Muscle of arm (tissue), 12 donors: ENCODE results near the gene TRMT44. TPM values are rescaled to one million over a fixed set of nuclear protein-coding genes. Genes with fewer than 3 reads are reported as not detected.
A peak's percentile ranks its signal among the peaks of the same experiment; 100 is the strongest.
"Not testable (repeated sequence)": the region's sequence is repeated elsewhere in the genome, so short reads cannot be mapped to it uniquely, and the experiment has no call there.

ENCODE experiments used
- DNase-seq: peaks from one replicate; pipeline ENCODE4 v3.0.0-alpha.2; 2013
- polyA plus RNA-seq, 12 donors: library from polyadenylated mRNA; unstranded; fragments of 120-200 nt; gene quantifications; one replicate each; pipeline ENCODE4 v1.2.1, GENCODE V29; 2013; ENCODE audit not compliant: insufficient read length in 12 of 12

Gene TRMT44
- polyA plus RNA-seq, 12 donors, result 9.0 to 20.2 (median 12.7) TPM; not detected in 1

DNA sequence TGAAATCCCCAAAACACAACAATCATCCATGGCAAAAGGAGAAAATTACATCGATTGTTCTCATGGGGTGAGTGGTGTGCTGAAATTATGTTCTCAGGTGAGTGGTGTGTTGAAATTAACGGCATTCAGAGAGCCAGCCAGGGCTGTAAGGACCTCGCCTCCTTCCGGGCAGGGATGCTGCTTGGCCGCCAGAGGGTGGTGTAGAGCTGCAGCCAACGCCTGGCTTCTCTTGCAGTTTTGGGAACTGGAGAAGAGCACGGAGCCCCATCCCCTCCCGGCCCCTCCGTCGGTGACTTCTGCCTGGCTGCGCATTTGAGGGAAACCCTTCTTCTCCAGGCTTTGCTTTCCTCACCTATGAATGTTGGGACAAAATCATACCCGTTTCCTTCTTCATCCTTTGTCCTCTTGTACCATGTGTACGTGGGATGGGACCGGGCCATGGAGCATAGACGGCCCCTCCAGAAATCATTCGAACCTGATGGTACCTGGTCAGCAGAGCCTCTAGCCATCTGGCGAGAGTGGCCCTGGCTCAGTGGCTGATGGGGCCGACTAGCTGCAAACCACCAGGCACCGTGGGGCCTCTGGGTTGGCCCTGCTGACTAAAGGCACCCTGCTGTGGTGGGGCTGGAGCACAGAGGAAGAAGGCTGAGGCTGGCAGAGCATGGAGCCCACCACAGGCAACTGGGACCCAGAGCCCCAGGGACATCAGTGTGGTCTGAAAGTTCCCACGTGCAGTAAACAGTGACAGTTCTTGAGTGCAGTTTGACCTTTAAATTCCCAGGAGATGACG is 28.4 kb downstream of the TRMT44 start:
- DNase-seq, result peak; percentile 62

DNA sequence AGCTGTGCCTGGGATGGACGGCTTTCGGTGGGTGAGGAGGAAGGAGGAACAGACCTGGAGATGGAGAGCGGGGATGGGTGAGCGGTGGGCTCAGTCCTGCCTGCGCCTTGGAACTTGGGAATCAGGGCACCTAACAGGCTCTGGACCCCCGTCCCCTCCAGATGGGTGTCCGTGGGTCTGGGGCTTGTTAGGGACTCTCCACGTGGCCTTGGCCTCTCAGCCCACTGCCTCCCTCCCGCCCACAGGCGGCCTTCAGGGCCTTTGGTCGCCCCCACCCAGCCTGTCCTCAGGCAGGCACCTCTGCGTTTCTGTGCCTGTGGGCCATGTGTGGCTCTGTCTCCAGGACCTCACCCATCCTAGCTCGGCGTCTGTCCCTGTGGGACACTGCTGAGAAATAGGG is 29.0 kb downstream of the TRMT44 start:
- DNase-seq, result no peak

DNA sequence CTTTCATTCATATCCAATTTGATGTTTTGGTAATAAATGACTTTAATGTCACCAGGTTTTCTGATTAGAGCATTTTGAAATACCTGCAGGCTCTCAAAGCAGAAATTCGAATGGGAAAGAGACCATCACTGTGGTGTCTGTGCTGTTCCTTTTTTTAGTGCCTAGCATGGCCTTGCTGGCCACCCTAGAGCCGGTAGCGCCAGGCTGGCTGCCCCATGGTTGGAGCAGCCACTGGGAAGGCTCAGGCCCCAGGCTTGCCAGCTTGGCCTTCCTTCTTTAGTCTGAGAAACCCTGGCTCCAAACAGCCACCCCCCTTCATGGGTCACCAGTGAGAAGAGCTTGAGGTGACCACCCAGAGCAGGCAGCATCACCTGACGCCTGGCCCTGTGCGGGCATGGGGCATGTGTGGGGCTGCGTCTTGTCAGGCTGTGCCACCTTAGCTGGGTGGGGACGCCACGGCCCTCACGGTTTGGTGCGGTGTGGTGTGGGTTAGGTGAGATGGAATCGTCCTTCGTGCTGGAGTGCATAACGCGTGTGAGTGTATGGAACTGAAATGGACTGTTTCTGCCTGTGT is 30.0 kb downstream of the TRMT44 start:
- DNase-seq, result no peak

DNA sequence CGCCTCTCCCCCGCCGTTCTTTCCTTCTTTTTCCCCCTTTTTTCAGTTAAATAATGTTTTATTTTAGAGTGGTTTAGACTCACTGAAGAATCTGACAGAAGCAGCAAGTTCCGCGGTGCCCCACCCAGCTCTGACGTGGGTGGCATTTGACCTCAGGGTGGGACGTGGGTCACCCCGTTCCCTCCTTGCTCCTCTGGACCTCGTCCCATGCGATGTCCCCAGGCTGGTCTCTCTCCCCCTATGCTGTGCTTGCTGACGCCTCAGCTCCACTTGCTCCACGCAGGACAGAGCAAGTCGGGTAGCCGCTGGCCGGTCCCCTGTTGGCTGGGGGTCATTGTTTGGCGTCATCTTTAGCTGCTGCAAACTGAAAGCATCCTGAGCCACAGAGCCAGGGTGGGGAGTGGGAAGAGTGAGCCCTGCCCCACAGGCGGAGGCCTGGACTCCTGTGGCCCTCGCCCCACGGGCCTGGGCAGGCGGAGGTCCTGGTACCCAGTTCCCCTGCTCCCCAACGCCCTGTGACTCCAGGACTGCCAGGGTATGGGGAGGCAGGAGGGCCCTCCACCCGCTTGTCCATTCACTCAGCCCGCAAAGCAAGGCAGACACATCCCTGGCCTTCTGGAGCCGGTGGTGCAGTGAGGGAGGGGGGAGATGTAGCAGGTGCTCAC is 30.8 kb downstream of the TRMT44 start:
- no peak for DNase-seq

DNA sequence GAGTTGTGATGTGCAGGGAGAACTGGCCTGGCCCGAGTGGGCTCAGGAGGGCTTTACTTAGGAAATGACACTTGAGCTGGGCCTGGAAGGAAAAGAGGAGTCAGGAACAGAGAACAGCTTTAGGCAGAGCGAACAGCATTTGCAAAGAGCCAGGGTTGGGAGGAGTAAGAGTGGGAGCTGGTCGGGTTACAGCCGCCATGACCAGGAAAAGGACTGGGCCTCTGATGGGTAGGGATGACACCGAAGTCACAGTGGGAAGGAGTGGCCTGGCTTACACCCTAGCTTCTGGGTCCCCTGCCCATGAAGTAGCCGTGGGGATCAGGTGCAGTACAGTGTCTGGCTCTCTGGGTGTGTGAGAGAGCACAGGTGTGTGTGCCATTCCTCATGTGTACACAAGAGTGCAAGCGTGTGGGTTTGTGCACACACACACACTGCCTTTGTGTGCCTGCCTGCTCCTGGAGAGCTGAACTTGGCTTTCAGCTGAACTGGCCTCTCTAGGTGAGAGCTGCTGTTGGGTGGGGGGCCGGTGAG is 31.6 kb downstream of the TRMT44 start:
- no peak for DNase-seq

DNA sequence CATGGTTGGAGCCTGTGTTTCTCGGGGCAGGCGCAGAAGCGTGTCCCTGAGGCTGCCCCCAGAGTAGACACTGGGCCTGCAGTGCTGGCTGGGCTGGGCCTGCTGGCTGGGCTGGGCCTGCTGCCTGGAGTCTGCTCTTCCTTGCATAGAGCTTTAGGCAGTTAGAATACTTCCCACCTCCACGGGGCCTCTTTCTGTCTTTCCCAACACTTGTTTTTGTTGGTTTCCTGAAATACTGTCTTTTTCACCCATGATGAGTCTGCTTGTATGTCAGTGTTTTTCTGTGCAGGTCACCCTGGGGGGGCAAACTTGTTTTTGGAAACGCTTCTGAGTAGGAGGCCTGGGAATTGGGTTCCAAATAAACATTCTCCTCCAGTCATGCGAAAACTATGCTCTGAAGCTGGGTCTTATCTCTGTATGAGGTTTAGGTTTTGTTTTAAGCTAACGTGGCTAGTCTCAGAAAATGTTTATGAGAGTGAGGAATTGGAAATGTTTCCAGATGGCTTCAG is 32.2 kb downstream of the TRMT44 start:
- peak; percentile 59 for DNase-seq

DNA sequence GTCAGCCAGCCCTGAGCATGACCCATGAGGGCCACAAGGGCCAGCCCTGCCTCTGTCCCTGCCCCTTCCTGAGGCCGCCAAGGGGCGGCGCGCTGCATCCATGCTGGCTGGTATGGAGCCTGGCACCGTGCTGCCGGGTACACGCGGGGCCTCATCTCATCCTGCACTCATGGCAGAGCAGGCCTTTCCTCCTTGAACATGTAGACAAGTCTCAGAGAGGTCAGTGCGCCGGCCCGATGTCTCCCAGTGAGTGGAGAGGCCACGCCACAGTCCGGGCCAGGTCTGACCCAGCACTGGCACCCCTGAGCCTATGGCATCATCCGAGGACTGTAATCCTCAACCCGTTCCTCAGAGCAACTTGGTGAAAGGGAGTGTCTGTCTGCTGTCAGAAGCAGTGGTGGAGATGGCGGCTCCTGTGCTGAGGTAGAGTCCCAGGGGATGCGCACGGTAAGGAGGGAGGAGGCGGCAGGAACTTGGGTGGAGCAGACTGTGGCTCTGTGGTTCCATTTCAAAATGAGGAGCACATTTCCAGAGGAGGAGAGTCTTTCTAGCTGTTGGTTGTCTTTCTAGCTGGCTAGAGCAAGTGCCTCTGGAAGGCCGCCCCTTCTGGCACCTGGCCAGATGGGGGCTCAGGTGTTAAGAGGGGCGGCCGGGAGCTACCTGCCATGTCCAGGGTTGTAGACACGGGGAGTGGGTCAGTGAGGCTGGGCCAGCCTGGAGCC is 32.8 kb downstream of the TRMT44 start:
- DNase-seq, result no peak

DNA sequence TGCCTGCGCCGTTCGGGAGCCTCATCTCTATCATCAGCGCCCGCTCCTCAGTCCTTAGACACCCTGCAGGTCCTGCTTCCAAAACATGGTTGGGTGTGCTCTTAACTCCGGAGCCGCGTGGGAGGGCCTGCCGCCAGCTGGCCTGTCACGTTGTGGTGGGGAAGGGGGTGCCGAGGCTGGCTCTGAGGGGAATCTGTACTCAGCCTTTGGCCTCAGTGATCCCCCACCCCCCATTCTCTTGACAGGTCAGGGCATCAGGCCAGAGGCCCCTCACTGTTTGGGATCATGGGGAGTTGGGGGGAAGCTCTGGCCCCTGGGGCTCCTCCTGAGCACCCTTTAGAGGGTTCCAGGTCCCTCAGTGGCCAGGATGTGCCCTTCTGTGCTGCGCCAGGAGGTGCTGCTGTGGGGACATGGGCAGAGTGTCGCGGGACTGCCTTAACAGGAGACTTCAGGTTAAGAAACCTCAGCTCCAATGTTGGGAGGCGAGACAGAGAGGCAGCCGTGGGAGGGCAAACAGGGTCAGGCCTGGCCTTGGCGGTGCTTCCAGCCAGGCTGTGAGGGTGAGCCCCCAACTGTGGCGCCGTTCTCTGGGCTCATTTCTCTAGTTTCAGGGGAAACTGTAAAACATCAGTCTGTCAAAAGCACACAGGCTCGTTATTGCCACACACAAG is 33.5 kb downstream of the TRMT44 start:
- DNase-seq, result no peak

DNA sequence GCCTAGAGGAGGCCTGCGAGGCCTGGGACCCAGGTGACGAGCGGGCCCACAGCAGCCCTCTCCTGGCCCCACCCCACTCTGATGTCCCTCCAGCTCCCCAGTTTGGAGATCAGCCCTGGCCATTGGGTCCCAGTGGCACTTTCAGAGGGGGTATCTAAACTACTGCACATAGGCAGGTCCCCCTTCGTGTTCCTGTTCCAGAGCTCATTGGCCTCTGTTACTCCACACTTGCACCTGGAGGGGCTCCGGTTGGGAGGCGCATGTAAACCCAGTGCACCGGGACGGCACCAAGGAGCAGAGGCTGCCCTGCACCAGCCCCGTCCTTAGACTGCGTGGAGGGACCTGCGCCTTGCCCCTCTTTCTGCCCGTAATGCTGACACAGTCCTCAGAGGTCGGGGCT is 34.3 kb downstream of the TRMT44 start:
- no peak for DNase-seq

DNA sequence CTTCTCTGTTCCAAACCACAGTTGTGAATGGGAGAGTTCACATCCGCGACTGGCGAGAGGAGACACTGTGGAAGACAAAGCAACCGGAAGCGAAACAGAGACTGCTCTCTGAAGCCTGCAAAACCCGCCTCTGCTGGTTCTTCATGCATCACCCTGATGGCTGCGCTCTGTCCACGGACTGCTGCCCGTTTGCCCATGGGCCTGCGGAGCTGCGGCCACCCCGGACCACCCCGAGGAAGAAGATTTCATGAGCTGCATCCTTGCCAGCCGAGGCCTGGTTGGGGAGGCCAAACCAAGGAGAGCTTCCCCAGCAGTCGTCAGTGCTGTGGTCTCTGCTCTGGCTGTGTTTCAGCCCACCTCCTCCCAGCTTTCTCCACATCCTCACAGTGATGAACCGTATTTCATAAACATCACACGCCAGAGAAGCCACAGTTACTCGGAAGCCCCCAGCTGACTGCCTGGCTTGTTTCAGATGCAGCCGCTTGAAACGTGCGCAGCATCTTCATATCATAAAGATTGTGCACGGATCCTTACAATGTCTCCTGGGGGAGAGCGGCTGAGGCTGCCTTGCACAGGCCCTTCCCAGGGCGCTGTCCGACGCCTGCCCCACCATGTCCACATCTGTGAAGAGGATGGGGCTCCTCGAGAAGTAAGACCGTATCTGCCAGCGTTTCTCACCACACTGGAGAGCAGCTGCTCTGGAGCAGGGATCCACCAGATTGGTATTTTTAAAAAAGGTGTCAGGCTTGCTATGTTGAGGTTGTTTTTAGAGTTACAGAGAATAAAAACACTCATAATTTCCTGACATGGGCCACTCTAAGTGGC is 35.4 kb downstream of the TRMT44 start:
- no peak for DNase-seq

DNA sequence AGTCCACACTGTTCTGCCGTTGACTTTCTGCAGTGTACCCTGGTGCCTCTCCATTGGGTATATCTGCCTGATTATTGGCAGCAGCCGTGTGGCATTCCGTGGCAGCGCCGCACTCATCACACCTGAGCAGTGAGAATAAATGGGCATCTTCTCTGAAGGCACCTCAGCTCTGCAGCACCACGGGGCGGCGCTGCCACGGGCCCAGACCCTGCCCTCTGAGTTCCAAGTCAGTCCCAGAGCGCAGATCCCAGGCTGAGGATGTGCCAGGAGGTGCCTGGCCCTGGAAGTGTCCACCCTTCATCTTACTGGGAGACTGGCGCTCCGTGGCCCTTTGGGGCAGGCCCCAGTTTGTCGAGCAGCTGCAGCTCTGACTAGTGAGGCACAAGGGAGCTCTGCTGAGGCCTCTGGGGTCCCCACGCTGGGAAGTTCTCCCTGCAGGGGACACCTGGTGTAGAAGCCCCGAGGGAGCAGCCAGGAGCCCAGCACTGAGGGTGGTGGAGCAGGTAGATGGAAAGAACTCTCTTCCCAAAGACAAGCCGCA is 36.6 kb downstream of the TRMT44 start:
- DNase-seq, result no peak

DNA sequence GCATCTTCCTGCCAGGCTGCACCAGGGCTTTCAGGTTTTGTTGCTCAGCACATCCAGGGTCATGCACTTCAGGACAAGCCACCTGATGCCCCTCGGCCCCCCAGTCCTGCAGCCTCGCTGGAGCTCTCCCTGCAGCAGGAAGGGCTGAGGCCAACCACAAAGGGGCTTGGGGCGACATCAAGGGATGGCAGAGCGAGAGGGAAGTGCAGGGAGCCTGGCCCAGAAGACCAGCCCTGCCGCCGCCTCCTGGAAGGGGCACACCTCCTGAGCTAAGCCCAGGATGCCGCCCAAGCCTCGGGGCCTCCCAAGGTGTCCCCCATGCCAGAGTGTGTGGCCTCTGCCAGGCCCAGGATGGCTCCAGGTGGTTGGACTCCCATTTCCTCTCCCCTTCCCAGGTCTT is 37.1 kb downstream of the TRMT44 start:
- no peak for DNase-seq

DNA sequence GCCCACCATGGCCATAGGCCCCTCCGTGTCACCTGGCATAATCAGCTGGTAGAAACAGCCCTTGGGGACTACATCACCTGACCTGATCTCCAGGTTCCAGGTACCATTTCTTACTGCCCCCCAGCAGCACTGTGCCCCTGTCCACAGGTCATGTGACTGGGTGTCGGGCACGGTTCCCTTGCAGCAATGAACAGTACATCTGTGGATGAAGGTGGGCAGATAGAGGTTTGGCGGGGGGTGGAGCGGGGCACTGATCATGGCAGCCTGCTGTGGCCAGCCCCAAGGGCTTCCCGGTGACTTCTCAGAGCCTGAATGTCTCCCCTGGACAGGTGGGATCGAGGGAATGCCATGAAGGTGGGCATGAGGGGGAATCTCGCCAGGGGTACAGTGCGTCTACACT is 37.8 kb downstream of the TRMT44 start:
- no peak for DNase-seq

DNA sequence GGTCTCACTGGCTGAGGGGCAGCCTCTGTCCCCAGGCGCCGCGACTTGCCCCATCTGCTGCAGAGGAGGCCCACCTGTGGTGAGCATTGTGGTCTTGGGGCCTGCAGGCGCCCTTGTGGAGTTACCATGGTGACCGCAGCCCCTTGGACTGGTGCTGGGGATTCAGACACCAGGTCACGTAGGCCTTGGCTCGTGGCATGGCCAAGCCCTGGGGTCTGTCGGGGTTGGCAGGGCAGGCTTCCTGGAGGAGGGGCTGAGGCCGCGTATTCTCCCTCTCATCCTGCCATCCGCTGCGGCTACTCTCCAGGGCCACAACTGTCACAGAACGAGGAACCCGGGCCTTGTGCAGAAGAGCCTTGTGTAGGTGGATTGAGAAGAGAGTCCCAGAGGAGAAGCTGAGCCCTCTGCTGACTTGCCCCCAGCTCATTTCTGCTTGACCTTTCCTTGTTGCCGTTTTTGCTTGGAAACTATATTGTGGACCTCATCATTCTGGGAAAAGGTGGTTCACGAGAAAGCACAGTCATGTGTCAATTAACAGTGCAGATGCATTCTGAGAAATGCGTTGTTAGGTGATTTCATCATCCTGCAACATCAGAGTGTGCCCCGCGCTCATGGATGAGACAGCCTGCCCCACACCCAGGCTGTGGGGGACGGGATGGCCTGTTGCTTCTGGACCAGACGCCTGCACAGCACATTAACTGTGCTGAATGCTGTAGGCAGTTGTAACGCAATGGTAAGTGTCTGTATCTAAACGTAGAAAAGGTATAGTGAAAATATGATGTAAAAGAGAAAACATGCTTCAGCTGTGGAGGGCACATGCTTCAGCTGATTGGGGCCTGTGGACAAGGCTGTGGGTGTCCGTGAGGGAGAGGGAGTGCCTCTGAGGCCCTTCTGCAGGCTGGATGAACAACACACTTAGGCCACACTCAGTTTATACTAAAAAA is 38.5 kb downstream of the TRMT44 start:
- DNase-seq, result no peak

DNA sequence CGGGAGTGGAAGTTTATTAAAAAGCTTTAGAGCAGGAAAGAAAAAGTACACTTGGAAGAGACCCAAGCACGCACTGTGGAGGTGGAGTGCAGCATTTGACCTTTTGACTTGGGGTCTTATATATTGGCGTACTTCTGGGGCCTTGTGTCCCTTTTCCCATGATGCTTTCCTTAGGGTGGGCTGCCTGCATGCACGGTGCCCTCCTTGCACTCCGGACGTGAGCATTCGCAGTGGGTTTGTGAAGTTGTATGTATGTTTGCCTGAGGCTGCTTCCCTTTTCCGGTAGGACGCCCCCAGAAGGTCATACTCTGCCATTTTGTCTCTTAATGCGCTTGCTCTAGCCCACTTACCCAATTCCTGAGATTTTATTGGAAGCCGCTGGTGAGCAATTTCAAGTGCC is 39.6 kb downstream of the TRMT44 start:
- DNase-seq, result no peak

DNA sequence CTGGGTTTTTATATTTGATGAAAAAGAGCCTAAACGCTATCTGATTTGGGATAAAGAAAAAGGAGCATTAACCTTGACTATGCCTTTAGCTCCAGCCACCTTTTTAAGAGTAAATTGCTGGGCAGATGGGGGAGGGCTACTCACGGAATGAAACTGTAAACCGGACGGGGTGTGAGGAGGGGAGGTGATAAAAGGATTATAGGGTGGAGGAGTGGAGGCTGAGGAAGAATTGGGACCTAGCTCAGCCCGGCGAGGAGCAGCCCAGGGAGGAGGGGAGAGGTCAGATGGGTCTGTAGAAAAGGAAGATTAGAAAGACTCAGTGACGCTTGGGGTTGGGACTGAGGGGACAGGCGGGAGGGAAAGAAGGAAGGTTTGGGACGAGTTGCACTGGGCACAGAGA is 46.1 kb downstream of the TRMT44 start:
- DNase-seq, result not testable (repeated sequence)

DNA sequence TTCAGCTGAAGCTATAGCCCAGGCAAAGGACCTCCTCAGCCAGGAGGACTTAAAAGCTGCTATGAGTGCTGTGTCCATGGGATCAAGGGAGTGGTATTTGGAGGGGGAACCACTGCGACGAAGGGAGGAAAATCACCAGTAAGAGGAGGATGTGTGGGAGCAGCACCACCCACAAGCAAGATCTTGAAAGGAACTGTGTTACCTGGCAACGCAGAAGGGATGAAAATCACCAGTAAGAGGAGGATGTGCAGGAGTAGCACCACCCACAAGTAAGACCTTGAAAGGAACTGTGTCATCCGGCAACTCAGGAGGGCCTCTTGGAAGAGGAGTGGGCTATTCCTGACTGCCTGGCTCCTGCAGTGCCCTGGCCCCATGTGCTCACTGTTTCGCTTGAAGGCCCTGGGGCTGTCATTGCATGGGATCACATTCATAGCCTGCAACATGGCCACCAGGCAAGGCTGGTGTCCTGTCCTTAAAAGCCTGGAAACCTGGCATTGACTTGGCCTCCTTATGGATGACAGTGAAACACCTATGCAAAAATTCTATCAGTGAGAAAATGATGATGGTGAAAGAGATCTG is 48.3 kb downstream of the TRMT44 start:
- DNase-seq, result no peak

DNA sequence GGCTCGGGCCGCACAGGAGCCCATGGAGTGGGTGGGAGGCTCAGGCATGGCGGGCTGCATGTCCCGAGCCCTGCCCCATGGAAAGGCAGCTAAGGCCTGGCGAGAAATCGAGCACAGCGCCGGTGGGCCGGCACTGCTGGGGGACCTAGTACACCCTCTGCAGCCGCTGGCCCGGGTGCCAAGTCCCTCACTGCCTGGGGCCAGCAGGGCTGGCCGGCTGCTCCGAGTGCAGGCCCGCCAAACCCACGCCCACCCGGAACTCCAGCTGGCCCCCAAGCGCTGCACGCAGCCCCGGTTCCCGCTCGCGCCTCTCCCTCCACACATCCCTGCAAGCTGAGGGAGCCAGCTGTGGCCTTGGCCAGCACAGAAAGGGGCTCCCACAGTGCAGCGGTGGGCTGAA is 50.9 kb downstream of the TRMT44 start:
- not testable (repeated sequence) for DNase-seq

DNA sequence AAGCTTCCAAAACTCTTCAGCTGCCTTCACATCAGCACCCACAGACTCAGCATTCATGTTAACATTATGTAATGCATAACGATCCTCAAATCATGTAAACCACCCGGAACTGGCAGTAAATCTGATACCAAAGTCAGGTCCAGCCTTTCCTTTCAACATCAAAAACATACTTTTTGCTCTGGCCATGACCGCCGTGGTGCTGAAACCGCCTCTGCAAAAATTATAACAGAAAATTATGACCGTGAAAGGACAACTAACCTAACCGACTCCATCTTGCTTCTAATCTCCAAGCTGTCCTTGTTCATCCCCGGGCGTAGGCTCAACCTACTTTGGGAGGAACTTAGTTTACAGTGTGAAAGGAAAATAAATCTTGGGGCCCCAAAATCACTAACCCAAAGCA is 51.6 kb downstream of the TRMT44 start:
- DNase-seq, result no peak
